NCI-H1417 (cell line): ENCODE data around the gene ADNP.
A peak's percentile ranks its signal among the peaks of the same experiment; 100 is the strongest.
"Not testable (repeated sequence)": the region's sequence is repeated elsewhere in the genome, so short reads cannot be mapped to it uniquely, and the experiment has no call there.

Experiments
- DNase-seq, 3 experiments: peaks; one replicate each; lab custom pipeline; 2025; lab: John Stamatoyannopoulos, UW

The ADNP gene

GRCh38 chr20:50931306-50932015 lies at the start of gene ADNP:
TSS of gene ADNP (minus strand) at chr20:50931437. CDS start at chr20:50903996, 27,441 bp downstream.
- peak; percentile 95 to 100 (median 99) for DNase-seq

GRCh38 chr20:50980071-50980681 lies 48.9 kb upstream of the ADNP start:
- DNase-seq: peak in 1 of 3 experiments; percentile 18

- not testable (repeated sequence) for DNase-seq
Measured at GRCh38 chr20:50978533-50978932, 47.3 kb upstream of the ADNP start.

- no peak for DNase-seq
Measured at GRCh38 chr20:50977066-50978021, 46.1 kb upstream of the ADNP start.

- DNase-seq: no peak
Measured at GRCh38 chr20:50975701-50976330, 44.6 kb upstream of the ADNP start.

DNA sequence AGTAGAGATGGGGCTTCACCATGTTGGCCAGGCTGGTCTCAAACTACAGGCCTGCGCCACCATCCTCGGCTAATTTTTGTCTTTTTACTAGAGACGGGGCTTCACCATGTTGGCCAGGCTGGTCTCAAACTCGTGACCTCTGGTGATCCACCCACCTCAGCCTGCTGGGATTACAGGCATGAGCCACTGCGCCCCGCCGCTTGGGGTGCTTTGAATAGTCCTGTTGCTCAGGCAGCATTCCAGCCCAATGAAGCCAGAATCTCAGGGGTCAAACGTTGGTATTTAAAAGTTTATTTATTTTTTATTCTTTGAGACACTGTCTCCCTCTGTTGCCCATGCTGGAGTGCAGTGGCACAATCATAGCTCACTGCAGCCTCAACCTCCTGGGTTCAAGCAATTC lies 38.7 kb upstream of the ADNP start:
- DNase-seq: no peak

DNA sequence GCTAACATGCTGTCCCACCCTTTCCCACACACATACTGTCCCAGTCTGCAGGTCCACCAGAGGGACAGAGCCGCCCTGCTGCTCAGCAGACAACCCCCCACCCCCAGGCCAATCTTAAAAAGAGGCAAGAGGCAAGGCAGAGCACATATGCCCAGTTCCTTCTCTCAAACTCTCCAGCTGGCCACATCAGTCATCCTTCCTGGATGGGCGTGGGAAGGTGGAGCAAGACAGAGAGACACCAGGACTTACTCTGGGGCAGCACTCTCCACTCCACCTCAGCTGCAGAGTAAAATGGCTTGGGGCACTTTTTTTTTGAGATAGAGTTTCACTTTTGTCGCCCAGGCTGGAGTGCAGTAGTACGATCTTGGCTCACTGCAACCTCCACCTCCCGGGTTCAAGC lies 38.2 kb upstream of the ADNP start:
- no peak for DNase-seq

GRCh38 chr20:50968289-50968688 lies 37.1 kb upstream of the ADNP start:
- DNase-seq: no peak

DNA sequence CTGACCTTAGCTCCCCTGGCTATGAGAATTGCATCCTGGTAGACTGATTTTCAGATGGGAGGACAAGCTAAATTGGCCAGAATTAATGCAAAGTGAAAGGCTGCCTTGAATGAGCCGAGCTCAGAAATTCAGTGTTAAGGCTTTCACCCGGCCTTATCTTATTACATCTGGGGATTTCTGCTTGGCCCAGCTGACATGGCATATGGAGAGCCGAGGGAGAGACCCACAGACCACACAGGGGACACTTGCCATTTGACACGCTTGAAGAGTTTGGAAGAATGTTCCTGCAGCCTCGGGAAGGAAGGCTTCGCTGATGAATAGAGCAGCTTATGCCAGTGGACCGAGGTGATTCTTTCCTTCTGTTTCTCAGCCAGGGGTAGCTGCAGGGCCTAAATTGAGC lies 36.3 kb upstream of the ADNP start:
- DNase-seq: no peak

- DNase-seq: no peak
Measured at GRCh38 chr20:50959543-50960126, 28.4 kb upstream of the ADNP start.

- peak; percentile 93 to 99 (median 98) for DNase-seq
Measured at GRCh38 chr20:50958615-50959542, 27.6 kb upstream of the ADNP start, which contains the start of gene MOCS3. TSS of gene MOCS3 (plus strand) at chr20:50958818. CDS start at chr20:50958843, 25 bp downstream.

DNA sequence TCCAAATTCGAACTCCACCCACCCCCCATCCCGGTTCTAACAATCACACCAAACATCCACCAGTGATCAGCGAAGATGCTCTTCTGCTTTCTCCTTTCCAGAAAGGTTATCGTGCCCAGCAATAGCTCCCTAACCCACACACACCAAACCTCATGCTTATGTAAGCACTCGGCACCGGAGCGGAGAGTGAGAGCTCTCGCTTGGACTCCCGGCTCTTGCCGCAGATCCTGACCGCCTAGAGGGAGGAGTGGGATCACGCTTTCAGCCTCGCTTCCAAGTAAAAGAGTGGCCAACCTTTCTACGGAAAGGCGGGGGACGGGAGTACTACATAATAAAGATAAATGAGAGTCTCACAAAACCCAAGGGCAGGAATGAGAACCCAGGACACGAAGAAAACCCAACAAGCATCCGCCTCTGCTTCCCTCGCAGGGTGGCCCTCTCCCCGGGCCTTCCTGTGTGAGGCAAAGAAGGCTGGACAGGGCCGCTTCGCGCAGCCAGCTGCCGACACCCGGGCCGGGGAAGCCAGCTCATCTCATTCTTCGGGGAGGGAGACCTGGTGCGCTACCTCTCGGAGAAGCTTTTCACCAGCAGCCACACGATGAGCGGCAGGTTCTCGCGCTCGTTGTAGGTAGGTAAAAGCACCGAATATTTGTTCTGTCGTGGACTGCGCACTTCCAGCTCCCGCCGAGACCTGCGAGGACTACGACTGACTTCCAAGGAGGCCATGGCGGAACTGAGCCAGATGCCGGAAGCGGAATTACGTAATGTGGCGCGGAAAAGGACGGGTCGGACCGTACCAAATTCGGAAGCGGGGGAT lies 26.8 kb upstream of the ADNP start, which contains the start of gene DPM1:
DPM1 (minus strand) TSS at position 735 of the 817 bp plus-strand sequence; CDS start at position 726, 9 bp downstream.
- DNase-seq: peak; percentile 93 to 99 (median 98)

DNA sequence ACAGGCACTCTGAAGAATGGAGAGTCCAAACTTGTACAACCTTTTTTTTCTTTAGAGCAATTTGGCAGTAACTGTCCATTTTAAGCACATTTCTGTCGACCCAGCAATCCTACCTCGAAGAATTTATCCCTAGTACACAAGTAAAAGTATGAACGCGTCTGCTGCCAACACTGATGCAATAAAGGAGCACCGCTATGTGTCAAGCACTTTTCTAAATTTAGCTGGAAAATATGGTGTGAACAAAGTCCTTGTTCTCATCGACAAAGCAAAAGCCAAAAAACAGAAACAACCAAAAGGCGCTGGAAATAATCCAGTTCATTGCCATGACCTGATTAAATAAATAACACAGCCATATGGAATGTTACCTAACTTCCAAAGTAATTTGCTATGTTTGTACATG lies 26.0 kb upstream of the ADNP start:
- DNase-seq: no peak

DNA sequence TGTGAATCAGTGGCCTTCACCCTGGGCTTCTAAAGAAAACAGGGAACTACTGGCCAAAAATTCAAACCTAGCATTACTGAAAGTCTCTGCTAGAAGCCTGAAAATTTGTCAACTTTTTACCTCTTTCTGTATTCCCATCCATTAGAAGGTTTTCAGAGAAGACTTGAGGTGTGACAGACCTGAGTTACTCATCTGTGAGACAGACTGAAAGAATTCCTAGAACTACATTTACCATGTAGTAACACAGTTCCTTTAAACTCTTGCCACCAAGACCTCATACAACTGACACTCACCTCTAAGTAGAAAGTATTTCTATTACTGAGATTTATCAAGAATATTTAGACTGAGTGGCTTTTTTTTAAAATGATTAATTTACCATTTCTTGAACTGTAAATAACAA lies 22.6 kb upstream of the ADNP start:
- no peak for DNase-seq

- DNase-seq: no peak
Measured at GRCh38 chr20:50953196-50953595, 22.0 kb upstream of the ADNP start.

DNA sequence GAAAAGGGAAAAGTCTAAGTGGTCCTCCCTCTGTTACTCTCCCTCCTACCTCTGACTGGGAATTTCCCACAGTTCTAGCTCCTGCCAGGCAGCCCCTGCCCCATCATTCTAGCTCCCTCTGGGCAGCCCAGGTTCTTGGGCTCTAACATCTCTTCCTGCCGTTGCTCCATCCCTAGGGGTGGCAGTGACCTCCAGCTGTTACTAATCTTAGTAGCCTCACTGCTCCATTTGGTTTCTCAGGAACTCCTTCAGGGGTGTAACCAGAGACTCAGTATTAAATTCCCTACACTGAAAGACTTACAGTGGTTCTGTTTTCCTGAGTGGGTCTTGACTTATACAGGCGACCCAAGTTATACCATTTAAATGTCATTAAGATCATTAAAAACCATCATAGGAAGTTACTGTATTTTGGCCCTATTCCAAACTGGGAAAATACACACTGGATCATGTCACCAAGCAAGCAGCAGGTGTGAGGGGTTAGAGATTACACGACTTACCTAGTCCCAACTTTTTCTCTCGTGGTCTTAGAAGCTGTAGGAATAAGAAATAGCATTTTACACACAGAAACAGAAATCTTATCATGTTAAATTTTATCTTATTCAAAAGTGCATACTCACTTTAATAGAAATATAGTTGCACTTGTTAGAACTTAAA lies 17.0 kb upstream of the ADNP start:
- no peak for DNase-seq

DNA sequence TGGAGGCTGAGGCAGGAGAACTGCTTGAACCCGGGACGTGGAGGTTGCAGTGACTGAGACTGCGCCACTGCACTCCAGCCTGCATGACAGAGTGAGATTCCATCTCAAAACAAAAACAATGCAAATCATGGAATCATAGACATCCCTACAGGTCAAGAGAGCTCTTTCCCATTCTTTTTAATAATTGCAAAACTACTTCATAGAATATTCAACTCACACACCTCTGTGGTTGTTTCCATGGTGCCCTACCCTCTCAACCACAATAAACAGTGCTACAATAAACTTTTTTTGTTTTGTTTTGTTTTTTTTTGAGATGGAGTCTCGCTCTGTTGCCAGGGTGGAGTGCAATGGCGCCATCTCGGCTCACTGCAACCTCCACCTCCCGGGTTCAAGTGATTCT lies 11.8 kb upstream of the ADNP start:
- DNase-seq: no peak

- DNase-seq: no peak
Measured at GRCh38 chr20:50933589-50933988, 2.4 kb upstream of the ADNP start.
